ENCODE results near the gene CLEC4F. TPM values are rescaled to one million over a fixed set of nuclear protein-coding genes. Genes with fewer than 3 reads are reported as not detected.

Gene CLEC4F
- total and polyA plus RNA-seq, 2 of the 13 experiments (the other 11 are each of a cell fraction or from before 2014, with no cell fraction given) = 0.12 to 0.13 TPM

- TF ChIP-seq HMGXB3 (CRISPR knock-in tag; IDR thresholded peaks at IDR 0.05; ENCODE audit: borderline replicate concordance) (peak; percentile 78; the same call in 1 of the 2 replicates), TARDBP (CRISPR knock-in tag; IDR thresholded peaks at IDR 0.05) (peak; percentile 95), SP1 (IDR thresholded peaks at IDR 0.05) (no peak), SP1 (CRISPR knock-in tag; IDR thresholded peaks at IDR 0.05) (0 out of 2 replicates have a peak, but pooled peaks have one; percentile 26), STAG1 (CRISPR knock-in tag; IDR thresholded peaks at IDR 0.05) (0 out of 2 replicates have a peak, but pooled peaks have one; percentile 23), ADNP (CRISPR knock-in tag; IDR thresholded peaks at IDR 0.05) (peak; percentile 93), ZBTB20 (CRISPR knock-in tag; IDR thresholded peaks at IDR 0.05; ENCODE audit: borderline replicate concordance, low read depth) (peak; percentile 83), HIVEP1 (CRISPR knock-in tag; IDR thresholded peaks at IDR 0.05) (peak; percentile 31; the same call in 1 of the 2 replicates), ZNF30 (CRISPR knock-in tag; IDR thresholded peaks at IDR 0.05) (no peak), RARA (CRISPR knock-in tag; IDR thresholded peaks at IDR 0.05) (peak; percentile 89), ZNF292 (CRISPR knock-in tag; IDR thresholded peaks at IDR 0.05; ENCODE audit: borderline replicate concordance, low read depth) (peak; percentile 79), ZNF660 (CRISPR knock-in tag; IDR thresholded peaks at IDR 0.05; ENCODE audit: borderline replicate concordance, low read depth) (no peak), REPIN1 (CRISPR knock-in tag; IDR thresholded peaks at IDR 0.05; ENCODE audit: borderline replicate concordance, low read depth) (peak; percentile 67; the same call in 1 of the 2 replicates), RXRA (CRISPR knock-in tag; IDR thresholded peaks at IDR 0.05) (peak; percentile 92; the same call in 1 of the 2 replicates), ZNF564 (CRISPR knock-in tag; IDR thresholded peaks at IDR 0.05) (peak; percentile 82), ZNF510 (CRISPR knock-in tag; IDR thresholded peaks at IDR 0.05; ENCODE audit: low read depth) (0 out of 2 replicates have a peak, but pooled peaks have one; percentile 41), BRCA1 (CRISPR knock-in tag; IDR thresholded peaks at IDR 0.05) (peak; percentile 76; the same call in 1 of the 2 replicates), ZNF331 (CRISPR knock-in tag; IDR thresholded peaks at IDR 0.05) (peak; percentile 79), TFAP4 (IDR thresholded peaks at IDR 0.05; ENCODE audit: borderline replicate concordance, low read depth) (peak; percentile 94), TBX3 (IDR thresholded peaks at IDR 0.05; ENCODE audit: borderline replicate concordance) (peak; percentile 84; the same call in 1 of the 2 replicates), ZNF580 (CRISPR knock-in tag; IDR thresholded peaks at IDR 0.05; ENCODE audit: borderline replicate concordance, low read depth) (0 out of 2 replicates have a peak, but pooled peaks have one; percentile 45), SALL1 (CRISPR knock-in tag; IDR thresholded peaks at IDR 0.05) (peak; percentile 86), SMAD9 (CRISPR knock-in tag; IDR thresholded peaks at IDR 0.05) (no peak), SIX1 (CRISPR knock-in tag; IDR thresholded peaks at IDR 0.05; ENCODE audit: borderline replicate concordance) (peak; percentile 91; the same call in 1 of the 2 replicates), YEATS2 (CRISPR knock-in tag; IDR thresholded peaks at IDR 0.05; ENCODE audit: borderline replicate concordance) (peak; percentile 60; the same call in 1 of the 2 replicates), SIX4 (CRISPR knock-in tag; IDR thresholded peaks at IDR 0.05) (peak; percentile 91), ZBTB7B (CRISPR knock-in tag; IDR thresholded peaks at IDR 0.05) (peak; percentile 81; the same call in 1 of the 2 replicates)
Observed at GRCh38 chr2:70807102-70807827, 13.1 kb downstream of the CLEC4F start (continued).

Data from HepG2 (cell line).